ENCODE measurements around the gene WAS.

WAS gene

DNA sequence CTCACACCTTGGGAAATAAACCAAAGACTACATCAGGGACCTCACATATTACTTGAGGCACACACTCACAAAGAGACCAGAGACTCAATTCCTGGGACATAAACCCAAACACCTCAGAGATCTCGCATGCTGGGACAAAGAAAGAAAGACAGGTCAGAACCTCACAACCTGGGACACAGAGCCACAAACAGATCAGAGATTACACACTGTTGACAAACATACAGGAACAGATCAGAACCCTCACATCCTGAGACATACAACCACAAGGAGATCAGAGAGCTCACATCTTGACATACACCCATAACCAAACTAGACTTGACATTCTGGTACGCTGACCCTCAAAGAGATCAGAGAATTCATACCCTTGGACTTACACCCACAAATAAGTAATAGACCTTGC, 30.2 kb downstream of the WAS start:
- DNase-seq: no peak

DNA sequence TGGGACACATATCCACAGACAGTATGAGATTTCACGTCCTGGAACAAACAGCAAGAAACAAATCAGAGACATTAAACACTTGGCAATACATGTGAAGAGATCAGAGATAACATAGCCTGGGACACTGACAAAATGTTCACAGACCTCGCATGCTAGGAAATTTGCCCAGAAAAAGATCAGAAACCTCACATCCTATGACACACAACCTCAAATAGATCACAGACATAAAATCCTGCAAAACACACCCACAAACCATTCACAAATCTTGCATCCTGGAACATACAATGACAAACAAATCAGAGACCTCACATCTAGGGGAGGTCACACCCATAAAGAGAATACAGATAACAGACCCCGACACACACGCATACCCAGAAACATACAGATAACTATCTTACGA, 31.0 kb downstream of the WAS start:
- no peak for DNase-seq

DNA sequence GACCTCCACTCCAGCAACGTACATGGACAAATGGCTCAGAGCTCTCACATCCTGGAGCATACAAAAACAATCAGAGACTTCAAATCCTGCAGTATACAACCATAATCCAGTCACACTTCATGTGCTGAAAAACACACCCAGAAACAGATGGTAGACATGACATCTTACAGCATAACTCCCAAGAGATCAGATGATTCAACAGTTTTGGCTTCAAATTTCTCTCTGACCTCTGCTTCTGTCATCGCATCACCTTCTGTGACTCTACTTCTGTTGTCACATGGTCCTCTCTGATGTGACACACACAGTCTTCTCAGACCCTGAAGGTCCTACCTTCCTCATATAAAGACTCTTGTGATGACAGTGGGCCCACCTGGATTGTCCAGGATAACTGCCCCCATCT, 31.5 kb downstream of the WAS start:
- no peak for DNase-seq

DNA sequence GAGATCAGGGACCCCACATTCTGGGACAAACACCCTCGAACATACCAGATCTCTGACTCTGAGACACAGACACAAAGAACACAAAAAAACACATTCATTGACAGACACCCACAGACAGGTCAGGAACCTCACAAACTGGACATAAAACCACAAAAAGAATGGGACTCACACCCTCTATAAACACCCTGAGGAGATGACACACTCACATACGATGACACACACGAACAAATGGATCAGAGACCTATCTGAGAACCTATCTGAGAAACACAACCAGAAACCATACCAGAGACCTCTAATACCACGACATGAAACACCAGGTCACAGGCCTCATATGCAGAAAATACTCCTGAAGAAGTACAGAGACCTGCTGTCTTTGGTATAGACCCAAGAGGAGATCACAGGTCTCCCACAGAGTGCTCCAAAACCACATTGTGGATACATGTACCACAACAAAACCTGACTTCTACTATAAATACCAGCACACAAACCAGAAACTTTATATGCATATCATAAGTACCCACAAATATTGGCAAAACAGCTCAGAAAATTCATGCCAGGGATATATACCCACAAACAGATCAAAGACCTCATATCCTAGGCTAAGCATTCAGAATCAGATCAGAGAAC, 32.4 kb downstream of the WAS start:
- no peak for DNase-seq

DNA sequence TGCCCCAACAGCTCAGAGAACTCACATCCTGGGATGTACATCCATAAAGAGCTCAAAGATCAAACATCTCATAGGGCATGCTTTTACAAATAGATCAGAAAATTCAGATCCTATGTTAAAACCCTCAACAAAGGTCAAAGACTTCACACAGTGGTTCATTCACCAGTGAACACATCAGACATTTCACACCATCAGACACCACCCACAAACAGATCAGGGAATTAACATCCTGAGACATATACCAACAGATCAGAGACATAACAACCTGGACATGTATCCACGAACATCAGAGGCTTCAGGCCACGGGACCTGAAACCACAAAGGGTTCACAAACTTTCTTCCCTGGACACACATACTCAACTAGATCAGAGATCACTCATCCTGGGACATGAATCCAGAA, 36.4 kb downstream of the WAS start:
- no peak for DNase-seq

DNA sequence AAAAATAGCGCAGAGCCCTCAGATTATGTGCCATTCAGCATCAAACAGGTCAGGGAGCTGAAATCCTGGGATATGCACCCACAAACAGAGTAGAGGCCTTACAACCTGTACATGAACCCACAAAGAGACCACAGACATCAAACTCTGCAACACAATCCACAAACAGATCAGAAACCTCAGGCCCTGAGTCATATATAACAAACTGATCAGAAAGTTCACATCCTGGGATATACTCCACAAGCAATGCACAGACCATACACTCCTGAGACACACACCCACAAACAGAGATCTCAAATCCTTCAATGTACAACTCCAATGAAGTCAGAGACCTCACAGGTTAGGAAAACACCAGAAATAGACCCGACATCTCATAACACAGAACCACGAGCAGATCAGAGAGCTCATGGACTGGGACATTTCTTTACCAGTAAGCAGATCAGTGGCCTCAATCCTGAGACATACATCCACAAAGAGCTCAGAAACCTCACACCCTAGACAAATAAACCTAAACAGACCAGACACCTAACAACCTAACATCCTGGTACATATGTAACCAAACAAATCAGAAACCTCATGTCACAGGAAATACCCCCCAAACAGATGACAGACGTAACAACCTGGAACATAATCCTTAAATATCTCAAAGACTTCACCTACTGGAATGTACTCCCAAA, 37.1 kb downstream of the WAS start:
- DNase-seq: no peak

DNA sequence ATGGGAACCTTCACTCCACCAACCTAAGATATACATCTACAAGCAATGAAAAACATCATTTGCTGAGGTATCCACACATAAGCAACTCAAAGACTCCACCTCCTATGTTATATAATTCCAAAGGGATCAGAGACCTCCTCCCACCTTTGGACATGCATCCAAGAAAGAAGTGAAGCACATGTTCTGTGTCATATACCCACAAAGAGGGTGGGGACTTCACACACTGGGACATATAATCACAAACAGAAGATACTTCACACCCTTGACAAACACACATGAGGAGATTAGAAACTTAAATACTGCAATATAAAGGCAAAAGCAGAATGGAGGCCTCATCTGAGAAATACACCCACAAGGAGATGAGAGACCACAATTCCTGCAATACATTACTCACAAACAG, 38.3 kb downstream of the WAS start:
- DNase-seq: no peak

DNA sequence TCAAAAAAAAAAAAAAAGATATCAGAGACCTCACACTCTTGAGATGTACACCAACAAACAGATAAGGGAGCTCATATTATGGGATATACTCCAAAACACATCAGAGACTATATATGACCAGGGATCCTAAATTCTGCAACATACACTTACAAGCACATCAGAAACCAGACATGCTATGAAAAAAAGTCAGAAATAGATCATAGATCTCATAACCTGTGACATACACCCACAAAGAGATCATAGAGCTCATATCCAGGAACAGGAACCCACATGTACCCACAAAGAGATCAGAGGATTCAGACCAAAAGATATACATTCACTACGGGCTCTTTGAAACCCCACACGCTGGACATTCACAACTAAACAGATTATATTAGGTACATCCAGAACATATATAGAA, 43.0 kb downstream of the WAS start:
- DNase-seq: no peak

DNA sequence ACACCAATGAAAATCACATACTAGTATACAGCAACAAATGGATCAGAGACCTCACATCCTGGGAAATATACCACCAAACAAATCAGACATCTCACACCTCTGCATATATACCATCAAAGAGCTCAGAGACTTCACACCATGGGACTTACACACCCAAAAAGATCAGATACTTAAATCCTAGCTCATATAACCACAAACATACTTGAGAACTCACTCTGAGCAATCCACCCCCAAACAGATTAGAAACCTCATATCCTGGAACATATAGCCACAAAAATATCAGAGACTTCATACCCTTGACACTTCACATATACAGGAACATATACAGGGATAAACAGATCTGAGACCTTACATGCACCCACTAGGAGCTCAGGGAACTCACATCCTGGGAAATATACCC, 45.1 kb downstream of the WAS start:
- no peak for DNase-seq

DNA sequence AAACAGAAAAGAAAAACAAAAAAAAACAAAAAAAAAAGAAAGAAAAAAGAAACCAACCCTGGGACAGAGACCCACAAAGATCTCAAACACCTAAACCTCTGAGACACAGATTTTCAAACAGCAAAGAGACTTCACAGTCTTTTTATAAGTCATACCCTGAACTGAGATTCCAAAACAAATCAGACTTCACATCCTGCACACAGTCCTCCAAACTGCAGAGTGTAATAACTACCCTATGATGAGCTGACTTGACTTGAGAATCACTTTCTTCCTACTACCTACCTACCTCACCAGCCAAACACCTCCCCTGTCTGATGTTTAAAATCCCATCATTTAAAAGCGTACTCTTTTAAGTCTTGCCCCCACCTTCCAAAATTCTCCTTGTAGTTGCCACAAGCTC, 52.7 kb downstream of the WAS start:
- no peak for DNase-seq

DNA sequence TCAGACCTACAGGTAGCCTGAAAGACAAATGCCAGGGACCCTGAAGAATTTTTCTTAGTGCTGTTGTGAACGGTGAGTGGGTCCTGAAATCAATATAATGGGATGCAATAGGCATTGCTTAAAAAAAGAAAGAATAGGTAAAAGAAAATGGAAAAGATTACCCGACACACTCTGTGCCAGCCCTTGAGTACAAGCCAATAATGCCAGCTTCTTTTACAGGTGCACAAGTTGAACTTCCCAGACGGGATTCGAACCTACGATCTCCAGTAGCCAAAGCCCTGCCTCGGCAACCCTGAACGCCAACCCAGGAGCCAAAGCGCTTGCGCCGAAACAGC, 53.2 kb downstream of the WAS start:
- no peak for DNase-seq

DNA sequence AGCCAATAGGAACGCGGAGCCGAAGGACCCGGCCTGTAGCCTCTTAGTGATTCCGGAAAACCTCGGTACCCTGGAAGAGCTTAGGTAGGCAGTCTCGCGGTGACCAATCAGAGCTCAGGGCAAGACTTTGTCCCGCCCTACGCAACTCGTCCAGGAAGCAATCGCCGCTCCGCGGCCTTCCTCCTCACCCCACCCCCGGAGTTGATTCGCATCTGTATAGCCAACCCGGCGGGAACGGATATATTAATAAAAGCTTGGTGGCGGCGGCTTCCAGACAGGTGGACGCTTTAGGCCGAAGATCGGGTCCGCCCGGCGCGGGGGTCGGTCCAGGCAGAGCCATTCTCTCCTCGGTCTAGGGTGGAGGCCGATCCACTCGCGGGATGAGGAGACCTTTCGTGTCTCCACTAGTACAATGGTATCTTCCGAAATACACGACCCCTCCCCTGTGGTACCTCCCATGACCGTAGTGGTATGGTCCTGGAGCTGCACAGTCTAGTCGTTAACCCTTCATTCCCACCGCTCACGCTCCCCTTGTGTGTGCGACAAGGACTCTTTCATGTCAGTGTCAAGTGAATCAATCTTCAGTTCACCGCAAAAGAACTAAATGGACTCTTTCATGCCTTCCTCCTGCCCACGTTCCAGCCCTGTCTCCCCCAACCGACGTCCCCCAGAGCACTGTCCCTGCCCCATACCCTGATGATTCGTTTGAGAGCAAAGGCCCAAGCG, 53.8 kb downstream of the WAS start:
- DNase-seq: peak; percentile 67 to 87

DNA sequence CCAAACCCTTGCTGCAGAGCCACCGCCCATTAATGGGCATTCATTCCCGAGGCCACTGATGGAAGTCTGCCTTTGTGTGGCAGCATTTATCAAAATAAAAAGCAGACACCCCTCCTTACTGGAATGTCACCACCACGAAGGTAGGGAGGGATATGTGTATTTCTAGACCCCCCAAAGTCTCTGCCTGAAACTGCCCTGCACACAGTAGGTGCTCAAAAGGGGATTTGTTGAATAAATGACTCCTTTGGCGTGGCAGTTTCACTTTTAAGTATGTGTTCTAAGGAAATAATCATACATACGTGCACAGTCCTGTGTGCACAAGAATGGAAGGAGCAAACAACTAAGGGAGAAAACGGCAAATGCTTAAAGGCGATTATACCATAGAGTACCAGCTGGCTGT, 54.3 kb downstream of the WAS start:
- DNase-seq: no peak

Data from SW 1271 (cell line).